ENCODE data around the gene KCNA10. TPM values are rescaled to one million over a fixed set of nuclear protein-coding genes. Genes with fewer than 3 reads are reported as not detected.

The KCNA10 gene
- total RNA-seq = not detected

DNA sequence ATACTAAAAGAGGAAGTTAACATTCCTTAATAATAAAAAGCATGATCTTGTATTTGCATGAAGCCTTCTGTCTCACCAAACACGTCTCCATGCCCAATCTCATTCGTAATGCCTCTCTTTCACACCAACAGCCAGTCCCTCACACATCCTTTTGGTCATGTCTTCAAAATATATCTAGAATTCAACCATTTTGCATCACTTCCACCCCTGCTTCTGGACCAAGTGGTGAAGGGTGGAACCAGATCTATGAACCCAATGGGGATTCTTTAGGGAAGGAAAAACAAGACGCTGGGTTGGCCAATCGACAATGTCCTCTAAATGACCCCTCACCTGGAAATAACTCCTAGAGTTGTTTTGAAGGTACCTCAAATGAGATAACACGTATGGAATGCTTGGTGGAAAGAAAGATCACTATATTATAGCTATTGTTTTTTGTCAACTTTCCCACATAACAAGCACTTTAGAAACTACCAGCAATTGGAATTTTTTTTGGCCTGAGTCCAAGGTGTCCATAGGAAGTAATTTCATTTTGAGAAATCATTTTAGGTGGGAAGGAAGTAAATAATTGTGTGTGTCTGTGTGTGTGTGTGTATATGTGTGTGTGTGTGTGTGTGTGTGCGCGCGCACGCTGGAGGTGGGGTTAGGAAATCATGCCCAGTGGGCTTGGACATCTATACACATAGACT is at the start of gene KCNA10:
KCNA10 (minus strand) TSS at position 51 of the 686 bp plus-strand sequence. CDS start 388 bp downstream, outside the sequence.
- DNase-seq (ENCODE audit: low spot score in 2 of 2) = no peak
- FAIRE-seq = no peak

DNA sequence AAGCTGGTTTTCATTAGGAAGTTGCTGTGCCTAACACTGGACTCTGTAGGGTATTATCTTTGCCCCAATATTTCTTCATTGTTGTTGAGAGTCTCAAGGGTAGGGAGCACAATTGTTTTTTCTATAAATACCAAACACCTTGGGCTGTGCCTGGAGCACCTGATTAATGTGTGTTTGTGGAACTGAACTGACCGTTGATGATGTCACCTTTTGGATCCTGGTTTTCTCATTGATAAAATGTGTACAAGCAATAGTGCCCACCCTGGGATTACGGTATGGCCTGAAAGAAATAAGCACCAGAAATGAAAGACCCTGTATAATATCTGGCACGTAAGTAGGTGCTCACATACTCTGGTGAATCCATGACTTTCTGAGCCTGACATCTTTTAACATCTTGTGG is 47.9 kb upstream of the KCNA10 start:
- FAIRE-seq = no peak
- DNase-seq (ENCODE audit: low spot score in 2 of 2) = no peak

DNA sequence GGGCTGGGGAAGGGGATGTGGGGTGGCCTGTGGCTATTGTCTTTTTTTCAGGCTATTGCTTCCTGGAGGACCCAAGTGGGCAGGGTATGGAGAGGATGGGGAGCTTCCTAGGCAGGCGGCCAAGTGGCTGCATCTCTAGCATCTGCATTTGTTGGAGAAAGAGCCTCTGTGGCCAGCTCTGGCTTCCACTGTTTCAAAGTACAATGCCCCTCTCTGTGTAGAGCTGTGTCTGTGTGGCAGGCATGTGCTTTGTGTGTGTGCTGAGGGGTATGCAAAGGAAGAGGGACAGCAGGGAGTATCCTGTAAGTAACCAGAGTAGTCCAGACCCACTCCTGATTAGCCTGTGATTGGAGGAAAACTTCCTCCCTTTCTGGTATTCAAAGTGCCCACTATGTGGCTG is 46.6 kb upstream of the KCNA10 start:
- peak in 1 of 2 donors; percentile 47 for DNase-seq (ENCODE audit: low spot score in 2 of 2)
- no peak for FAIRE-seq

- FAIRE-seq (no peak), DNase-seq (ENCODE audit: low spot score in 2 of 2) (no peak)
Observed at GRCh38 chr1:110563089-110563488, 44.1 kb upstream of the KCNA10 start.

DNA sequence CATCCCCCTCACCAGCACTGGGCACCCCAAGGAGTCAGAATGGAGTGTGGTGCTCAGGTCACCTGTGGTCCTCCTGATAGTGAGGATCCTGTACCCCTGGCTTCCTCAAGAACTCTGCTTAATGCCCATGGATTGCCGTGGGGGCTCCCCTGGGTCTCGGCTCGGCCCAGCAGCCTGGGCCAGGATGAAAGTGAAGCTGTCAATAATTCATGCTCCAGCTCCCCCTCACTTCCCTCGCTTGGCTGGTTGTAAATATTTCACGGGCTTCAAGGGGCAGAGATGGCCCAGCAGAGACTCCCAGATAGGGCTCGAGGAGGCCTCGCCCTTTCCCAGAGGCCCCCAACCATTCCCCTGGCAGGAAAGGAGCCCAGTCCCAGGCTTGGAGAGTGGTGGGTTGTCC is 42.6 kb upstream of the KCNA10 start:
- FAIRE-seq = no peak
- no peak for DNase-seq (ENCODE audit: low spot score in 2 of 2)

DNA sequence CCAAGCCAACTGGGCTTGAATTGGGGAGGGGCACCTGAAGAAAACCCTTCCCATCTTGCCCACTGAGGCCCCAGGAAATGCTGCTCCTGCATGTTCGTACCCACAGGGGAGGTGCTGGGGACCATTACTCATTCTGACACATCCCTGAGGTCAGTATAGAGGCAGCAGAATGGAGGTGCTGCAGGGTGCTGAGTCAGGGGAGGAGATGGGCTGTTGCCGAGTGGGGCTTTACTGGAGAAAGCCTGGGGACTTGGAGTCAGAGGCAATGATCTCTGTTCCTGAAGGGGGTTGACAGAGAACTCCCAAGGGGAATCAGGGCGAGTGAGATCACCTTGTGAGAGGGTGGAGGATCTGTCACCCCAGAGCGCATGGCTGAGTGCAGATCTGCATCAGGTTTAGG is 40.2 kb upstream of the KCNA10 start:
- DNase-seq (ENCODE audit: low spot score in 2 of 2) (no peak), FAIRE-seq (no peak)

DNA sequence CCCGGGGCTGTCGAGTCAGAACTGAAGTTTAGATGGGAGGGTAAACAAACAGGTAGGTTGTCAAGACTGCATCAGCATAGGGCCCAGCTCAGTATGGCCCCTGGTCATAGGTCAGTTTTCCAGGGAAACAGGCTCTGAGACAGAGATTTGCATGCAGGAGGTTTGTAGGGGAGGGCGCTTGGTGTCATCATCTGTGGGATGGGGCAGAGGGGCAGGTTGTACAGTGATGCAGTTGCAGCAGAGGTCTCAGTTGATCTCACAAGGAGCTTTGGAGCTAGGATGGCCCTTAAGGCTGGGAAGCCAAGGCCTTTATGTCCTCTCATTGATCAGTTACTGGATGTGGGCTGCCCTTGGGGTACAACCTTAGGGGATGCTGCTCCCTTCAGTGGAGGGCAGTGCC is 38.5 kb upstream of the KCNA10 start:
- DNase-seq (ENCODE audit: low spot score in 2 of 2) = no peak
- no peak for FAIRE-seq

GRCh38 chr1:110556471-110556807 is 37.5 kb upstream of the KCNA10 start:
- no peak for FAIRE-seq
- peak in 1 of 2 donors; percentile 83 for DNase-seq (ENCODE audit: low spot score in 2 of 2)

- FAIRE-seq (no peak), DNase-seq (ENCODE audit: low spot score in 2 of 2) (peak; percentile 76 to 86)
Observed at GRCh38 chr1:110555807-110556470, 37.0 kb upstream of the KCNA10 start.

GRCh38 chr1:110554871-110555801 is 36.2 kb upstream of the KCNA10 start:
- FAIRE-seq (no peak), DNase-seq (ENCODE audit: low spot score in 2 of 2) (peak; percentile 62 to 82)

GRCh38 chr1:110551278-110551809 is 32.4 kb upstream of the KCNA10 start:
- DNase-seq (ENCODE audit: low spot score in 2 of 2) (no peak), FAIRE-seq (no peak)

DNA sequence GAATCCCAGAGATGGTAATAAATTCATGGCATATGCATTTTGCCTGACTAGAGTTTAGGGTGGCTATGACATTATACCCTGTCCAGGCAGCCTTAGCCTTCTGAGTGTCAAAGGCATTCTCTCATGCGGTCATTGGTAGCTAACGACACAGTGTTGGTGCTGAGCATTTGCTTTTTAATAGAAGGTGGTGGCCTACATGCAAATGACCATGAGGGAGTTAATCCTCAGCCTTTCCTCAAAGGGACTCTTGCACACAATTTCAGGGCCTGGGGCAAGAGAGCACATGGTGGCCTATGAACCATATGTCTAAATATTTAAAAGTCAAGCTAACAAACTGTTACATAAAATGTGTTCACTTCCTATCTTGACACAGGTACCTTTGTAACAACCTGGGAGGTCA is 30.9 kb upstream of the KCNA10 start:
- DNase-seq (ENCODE audit: low spot score in 2 of 2) (no peak), FAIRE-seq (no peak)

DNA sequence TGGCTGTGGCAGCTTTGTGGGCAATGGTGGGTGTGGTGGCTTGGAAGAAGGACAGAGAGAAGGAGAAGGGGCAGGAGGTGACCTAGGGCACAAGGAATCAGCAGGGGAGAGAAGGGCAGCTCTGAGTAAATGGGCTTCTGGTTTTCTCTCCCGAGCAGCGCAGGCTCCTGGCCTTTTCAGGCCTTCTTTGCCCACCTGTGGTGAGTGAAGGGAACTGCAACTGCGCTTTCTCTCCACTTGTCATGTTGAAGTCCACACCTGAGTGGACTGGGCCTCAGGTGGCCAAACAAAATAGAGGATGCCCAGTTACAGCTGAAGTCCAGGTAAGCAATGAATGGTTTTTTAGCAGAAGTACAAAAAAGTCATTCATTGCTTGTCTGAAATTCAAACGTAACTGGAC is 29.4 kb upstream of the KCNA10 start:
- DNase-seq (ENCODE audit: low spot score in 2 of 2) = peak in 1 of 2 donors; percentile 29
- FAIRE-seq = no peak

DNA sequence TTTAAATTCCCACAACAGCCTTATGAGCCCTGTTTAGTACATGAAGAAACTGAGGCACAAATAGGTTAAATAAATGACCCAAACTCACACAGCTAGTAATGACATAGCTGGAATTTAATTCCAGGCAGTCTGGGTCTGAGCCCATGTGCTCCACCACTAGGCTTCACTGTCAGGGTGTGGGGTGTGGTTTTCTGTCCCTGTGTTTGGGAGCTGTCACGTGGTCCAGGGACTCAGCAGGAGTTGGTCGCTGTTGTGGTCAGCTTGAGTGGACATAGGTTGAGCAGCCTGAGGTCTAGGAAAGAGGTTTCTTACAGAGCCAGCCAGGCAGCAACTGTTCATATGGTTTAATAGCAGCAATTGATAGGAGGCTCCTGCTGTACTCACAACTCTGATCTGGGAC is 28.0 kb upstream of the KCNA10 start:
- DNase-seq (ENCODE audit: low spot score in 2 of 2) (no peak), FAIRE-seq (no peak)

DNA sequence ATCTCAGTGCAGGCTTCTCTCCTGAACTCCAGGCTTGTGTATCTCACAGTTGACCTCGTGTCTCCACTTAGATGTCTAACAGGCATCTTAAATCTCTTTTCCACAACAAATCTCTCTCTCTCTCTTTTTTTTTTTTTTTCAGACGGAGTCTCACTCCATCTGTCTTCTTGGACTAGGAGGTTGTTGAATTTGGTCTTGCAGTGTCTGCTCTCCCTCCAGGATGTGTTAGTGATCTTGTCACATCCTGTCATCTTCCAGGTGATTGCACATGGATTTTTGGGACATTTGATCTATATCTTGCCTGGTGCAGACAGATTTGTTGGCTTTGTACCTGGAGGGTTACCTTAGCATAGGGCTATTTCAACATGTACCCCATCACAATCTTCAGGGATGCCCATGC is 26.5 kb upstream of the KCNA10 start:
- no peak for FAIRE-seq
- no peak for DNase-seq (ENCODE audit: low spot score in 2 of 2)

DNA sequence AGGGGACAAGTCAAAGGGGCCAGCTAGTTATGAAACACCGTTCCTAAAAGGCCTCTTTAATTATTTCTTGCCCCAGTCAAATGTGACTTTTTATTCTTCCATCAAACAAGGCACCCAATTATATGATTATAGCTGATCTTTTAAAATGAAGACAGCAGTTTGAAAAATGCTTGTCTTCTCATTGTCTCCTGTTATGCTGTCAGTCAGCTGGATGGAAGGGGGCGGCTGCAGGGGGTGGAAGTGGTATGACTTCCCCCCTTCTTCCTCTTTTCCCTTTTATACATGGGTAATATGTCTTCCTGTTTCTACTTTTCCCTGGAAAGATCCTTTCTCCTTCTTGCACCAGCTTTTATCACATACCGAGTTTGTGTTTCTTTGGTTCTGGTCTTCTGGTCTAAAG is 25.8 kb upstream of the KCNA10 start:
- DNase-seq (ENCODE audit: low spot score in 2 of 2) (no peak), FAIRE-seq (no peak)

DNA sequence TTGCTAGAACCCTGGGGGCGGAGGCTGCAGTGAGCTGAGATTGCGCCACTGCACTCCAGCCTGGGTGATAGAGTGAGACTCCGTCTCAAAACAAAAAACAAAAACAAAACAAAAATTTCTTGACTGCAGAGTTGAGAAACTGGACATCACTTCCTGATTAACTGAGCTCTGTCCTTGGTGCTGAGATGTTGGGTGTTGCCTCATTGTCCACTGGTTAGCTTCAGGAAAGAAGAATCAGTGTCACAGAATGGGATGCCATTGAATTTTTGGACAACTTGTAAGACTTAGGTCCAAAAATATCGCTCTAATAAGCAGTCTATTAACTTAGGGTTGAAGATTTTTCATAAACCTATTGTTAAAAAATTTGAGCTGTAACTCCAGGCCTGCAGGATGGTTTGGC is 23.8 kb upstream of the KCNA10 start:
- DNase-seq (ENCODE audit: low spot score in 2 of 2) (no peak), FAIRE-seq (no peak)

GRCh38 chr1:110541906-110542395 is 23.0 kb upstream of the KCNA10 start:
- no peak for FAIRE-seq
- DNase-seq (ENCODE audit: low spot score in 2 of 2) = no peak

DNA sequence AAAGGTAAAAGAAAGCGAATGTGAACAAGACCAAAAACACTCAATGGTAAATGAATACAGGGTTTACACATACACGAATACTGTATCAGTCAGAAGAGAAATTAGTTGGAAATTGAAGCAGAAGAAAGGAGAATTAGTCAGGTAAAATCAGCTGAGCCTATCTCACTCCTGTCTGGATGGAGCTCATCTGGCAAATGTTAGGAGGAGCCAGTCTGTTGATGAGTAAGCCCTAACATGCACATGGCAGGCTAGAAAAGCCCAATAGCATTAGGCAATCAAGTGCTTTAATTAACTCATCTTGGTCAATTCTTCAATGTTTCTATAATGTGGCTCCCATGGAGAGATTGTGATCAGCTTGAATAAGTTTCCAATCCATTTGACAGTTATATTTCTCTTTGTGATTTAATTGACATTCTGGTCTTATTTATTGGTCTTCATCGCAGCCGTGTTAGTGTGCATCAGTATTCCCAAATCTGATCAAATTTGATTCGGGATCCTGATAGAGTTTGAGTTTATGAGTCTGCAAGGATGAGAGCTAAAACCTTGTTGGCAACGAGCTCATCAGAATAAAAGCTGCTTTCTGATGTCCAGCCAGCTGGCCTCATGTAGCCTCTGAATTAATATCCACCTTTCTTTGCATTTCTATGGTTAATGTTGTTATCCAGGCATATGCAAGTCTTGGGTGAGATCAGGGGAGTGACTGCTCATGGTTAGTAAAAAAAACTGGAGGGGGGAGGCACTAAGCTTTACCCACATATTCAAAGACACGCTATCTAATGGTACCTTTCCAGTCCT is 22.1 kb upstream of the KCNA10 start:
- FAIRE-seq = no peak
- no peak for DNase-seq (ENCODE audit: low spot score in 2 of 2)

DNA sequence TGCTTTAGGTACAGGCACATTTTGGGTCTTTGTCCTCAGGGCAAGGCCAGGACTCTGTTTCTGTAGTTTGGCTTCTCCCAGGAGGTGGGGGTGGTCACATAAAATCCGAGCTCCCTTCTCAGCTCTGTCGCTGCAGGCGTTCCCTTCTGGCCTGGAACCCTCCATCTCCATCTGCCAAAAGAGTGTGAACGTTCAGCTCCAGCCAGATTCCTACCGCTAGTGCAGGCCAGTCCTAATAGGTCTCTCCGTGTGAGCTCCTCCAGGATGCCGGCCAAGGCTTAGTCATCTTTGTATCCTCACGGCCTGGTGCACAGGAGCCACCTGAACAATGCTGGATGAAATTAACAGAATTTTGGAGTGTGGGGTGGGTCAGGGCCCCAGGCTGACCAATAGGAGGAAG is 19.9 kb upstream of the KCNA10 start:
- DNase-seq (ENCODE audit: low spot score in 2 of 2) = peak in 1 of 2 donors; percentile 32
- no peak for FAIRE-seq
